Tibial nerve (tissue), 4 donors: Measurements from ENCODE around the gene KLF4. TPM values are rescaled to one million over a fixed set of nuclear protein-coding genes. Genes with fewer than 3 reads are reported as not detected.
"Not testable (repeated sequence)": the region's sequence is repeated elsewhere in the genome, so short reads cannot be mapped to it uniquely, and the experiment has no call there.

Experiments
- DNase-seq, 2 donors: peaks; one replicate each; pipeline ENCODE4 v3.0.0-alpha.2; 2019; ENCODE audit warnings: low spot score in 2 of 2
- H3K27ac ChIP-seq, 4 donors: fragments of 200-600 bp; sonication (generic) in 3 of 4; one replicate each; pipeline ENCODE4 v1.5.1; 2017 to 2019; ENCODE audit warnings: mild to moderate bottlenecking in 1 of 4
- H3K27me3 ChIP-seq, 2 donors: fragments of 200-600 bp; sonication (generic) in 1 of 2; one replicate each; pipeline versions ENCODE4 v1.5.1 to v1.6.0; 2017 to 2019
- H3K36me3 ChIP-seq, 3 donors: fragments of 200-600 bp; sonication (generic); one replicate each; pipeline ENCODE4 v1.5.1; 2018 to 2019
- H3K4me1 ChIP-seq, 4 donors: fragments of 200-600 bp; sonication (generic) in 3 of 4; one replicate each; pipeline ENCODE4 v1.5.1; 2017 to 2019
- H3K4me3 ChIP-seq, 4 donors: fragments of 200-600 bp; sonication (generic) in 3 of 4; one replicate each; pipeline ENCODE4 v1.5.1; 2017 to 2019; ENCODE audit warnings: mild to moderate bottlenecking in 1 of 4, moderate library complexity in 1 of 4
- H3K9me3 ChIP-seq, 4 donors: fragments of 200-600 bp; sonication (generic) in 3 of 4; one replicate each; pipeline ENCODE4 v1.5.1; 2017 to 2019
- EP300 ChIP-seq, 2 donors: sonication (generic); formaldehyde crosslinking; IDR thresholded peaks; one replicate each; pipeline ENCODE4 v1.6.1; 2017; ENCODE audit warnings: antibody characterized with exemption in 2 of 2, mild to moderate bottlenecking in 1 of 2
- POLR2A ChIP-seq, 2 donors: fragments of 450-650 bp; IDR thresholded peaks; one replicate each; pipeline ENCODE4 v1.6.1; 2017; ENCODE audit warnings: antibody characterized with exemption in 2 of 2, mild to moderate bottlenecking in 2 of 2, moderate library complexity in 2 of 2
- WGBS, 2 donors: methylation state at CpG; one replicate each; pipeline ENCODE4 v1.1.5; 2018; 5-methylcytosine and 5-hydroxymethylcytosine counted together
- total RNA-seq, 4 donors: library from RNA; depleted of rRNA; stranded (reverse); fragments of >200 nt; gene quantifications; one replicate each; pipeline ENCODE4 v1.1.0, GENCODE V29; 2016
- TF ChIP-seq, protein P1 (sequence below), 5 experiments: fragments of 200-600 bp in 3 of 5; fragments of 450-650 bp in 2 of 5; sonication (generic) in 3 of 5; IDR thresholded peaks; one replicate each; pipeline ENCODE4 v1.5.1; 2016 to 2019; ENCODE audit warnings: antibody characterized with exemption in 5 of 5, mild to moderate bottlenecking in 3 of 5, moderate library complexity in 2 of 5

The KLF4 gene
- total RNA-seq, 4 donors from 2014 or later: 90.6 to 123 (median 106) TPM

DNA sequence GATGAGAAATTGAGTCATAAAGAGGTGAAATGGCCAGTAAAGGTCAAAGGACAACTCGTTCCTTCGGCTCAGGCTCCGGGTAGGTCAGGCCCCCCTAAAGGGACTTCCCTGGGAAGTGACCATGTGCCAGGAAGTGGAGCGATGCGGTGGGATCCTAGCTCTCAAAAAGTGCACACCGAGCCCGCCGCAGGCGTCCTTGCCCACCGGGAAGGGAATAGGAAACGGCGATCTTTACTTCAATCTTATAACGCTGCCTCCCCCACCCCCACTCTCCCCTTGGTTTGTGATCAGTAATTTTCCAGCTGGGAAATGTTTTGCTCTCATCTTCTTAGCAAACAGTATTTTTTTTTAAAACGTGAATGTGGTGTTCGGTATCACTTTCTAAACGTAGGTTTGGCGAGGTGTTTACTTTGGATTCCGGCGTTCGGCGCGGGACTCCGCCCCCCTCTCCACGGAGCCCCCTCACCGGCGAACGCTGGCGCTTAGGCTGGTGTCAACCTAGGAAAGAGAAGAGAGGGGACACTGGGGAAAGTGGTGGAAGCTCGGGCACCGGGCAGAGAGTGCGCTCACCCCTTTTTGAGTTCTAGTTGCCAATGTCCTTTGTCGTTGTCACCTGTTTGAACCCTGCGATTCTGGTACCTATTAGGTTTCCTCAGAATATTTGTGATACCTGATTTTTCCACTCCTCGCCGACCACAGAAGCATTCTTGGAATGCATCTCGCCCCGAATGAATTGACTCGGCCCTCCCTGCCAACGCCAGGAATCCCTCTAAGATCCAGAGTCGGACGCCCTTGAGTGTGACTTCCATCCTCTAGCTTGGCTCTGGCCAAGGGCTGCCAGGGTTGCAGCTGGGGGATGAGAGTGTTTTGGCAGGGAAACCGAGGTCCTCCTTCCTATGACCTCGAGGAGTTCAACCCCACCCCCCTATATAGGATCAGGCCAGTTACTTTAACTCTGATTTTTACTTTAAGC is 1.8 kb upstream of the KLF4 start:
- TF ChIP-seq EP300 (IDR thresholded peaks at IDR 0.05): peak in 1 of 2 donors; percentile 45
- no peak for TF ChIP-seq POLR2A (IDR thresholded peaks at IDR 0.05)
- WGBS, 2 donors: 20% methylated on average over 43 of the region's 43 CpGs
- H3K27me3 ChIP-seq: no peaks in the 10 kb centered on the region
- peak overlapping the region; percentile 55 to 71 (median 69) for H3K4me3 ChIP-seq
- H3K4me1 ChIP-seq: peaks cover 0 to 32% (median 13%) of the 10 kb centered on the region in 4 donors
- H3K27ac ChIP-seq: peak overlapping the region; percentile 26 to 94 (median 92)
- no peaks in the 10 kb centered on the region for H3K9me3 ChIP-seq
- peaks cover 0 to 17% (median 0%) of the 10 kb centered on the region in 3 donors for H3K36me3 ChIP-seq
- DNase-seq: peak in 1 of 2 donors; percentile 62

DNA sequence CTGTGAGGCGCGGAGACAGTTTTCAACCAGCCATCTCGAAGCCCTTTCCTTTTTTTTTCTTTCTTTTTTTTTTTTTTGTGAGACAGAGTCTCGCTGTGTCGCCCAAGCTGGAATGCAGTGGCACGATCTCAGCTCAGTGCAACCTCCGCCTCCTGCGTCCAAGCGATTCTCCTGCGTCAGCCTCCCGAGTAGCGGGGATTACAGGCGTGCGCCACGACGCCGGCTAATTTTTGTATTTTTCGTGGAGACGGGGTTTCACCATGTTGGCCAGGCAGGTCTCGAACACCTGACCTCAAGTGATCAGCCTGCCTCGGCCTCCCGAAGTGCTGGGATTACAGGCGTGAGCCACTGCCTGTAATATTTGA is 1.0 kb upstream of the KLF4 start:
- Histone ChIP-seq H3K4me3 (peak overlapping the region; percentile 55 to 71 (median 69)), H3K4me1 (peaks cover 0 to 40% (median 13%) of the 10 kb centered on the region in 4 donors), H3K27ac (peak overlapping the region; percentile 66 to 94 (median 92)), H3K36me3 (peaks cover 0 to 23% (median 0%) of the 10 kb centered on the region in 3 donors)
- whole genome bisulfite sequencing, 2 donors: 10 to 17% methylated on average over 23 of the region's 23 CpGs
- H3K27me3 ChIP-seq, H3K9me3 ChIP-seq, DNase-seq: not testable (repeated sequence)

DNA sequence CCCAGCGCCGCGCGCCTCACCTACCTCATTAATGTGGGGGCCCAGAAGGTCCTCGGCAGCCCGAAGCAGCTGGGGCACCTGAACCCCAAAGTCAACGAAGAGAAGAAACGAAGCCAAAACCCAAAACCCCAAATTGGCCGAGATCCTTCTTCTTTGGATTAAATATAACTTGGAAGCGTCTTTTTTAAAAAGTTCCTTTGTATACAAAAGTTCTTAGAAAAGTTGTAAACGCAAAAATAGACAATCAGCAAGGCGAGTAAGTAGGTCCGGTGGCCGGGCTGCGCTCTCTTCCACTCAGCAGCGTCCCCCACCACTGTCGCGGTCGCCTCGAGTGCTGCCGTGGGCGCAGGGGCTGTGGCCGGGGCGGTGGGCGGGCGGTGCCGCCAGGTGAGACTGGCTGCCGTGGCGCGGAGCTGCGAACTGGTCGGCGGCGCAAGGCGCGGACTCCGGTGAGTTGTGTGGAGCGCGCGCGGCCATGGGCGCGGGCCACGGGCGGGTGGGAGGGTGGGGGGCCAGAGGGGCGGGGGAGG is 360 bp downstream of the KLF4 start:
- Histone ChIP-seq H3K36me3 (peaks cover 0 to 32% (median 0%) of the 10 kb centered on the region in 3 donors), H3K9me3 (no peaks in the 10 kb centered on the region), H3K27ac (peak overlapping the region; percentile 66 to 94 (median 92)), H3K4me1 (peaks cover 0 to 54% (median 13%) of the 10 kb centered on the region in 4 donors), H3K4me3 (peak overlapping the region; percentile 55 to 85 (median 70)), H3K27me3 (no peaks in the 10 kb centered on the region)
- WGBS, 2 donors: 1% methylated on average over 23 to 27 of the region's 46 CpGs
- no peak for TF ChIP-seq EP300 (IDR thresholded peaks at IDR 0.05)
- TF ChIP-seq, protein P1, sequence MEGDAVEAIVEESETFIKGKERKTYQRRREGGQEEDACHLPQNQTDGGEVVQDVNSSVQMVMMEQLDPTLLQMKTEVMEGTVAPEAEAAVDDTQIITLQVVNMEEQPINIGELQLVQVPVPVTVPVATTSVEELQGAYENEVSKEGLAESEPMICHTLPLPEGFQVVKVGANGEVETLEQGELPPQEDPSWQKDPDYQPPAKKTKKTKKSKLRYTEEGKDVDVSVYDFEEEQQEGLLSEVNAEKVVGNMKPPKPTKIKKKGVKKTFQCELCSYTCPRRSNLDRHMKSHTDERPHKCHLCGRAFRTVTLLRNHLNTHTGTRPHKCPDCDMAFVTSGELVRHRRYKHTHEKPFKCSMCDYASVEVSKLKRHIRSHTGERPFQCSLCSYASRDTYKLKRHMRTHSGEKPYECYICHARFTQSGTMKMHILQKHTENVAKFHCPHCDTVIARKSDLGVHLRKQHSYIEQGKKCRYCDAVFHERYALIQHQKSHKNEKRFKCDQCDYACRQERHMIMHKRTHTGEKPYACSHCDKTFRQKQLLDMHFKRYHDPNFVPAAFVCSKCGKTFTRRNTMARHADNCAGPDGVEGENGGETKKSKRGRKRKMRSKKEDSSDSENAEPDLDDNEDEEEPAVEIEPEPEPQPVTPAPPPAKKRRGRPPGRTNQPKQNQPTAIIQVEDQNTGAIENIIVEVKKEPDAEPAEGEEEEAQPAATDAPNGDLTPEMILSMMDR (IDR thresholded peaks at IDR 0.05): no peak
- TF ChIP-seq POLR2A (IDR thresholded peaks at IDR 0.05): no peak
- no peak for DNase-seq

DNA sequence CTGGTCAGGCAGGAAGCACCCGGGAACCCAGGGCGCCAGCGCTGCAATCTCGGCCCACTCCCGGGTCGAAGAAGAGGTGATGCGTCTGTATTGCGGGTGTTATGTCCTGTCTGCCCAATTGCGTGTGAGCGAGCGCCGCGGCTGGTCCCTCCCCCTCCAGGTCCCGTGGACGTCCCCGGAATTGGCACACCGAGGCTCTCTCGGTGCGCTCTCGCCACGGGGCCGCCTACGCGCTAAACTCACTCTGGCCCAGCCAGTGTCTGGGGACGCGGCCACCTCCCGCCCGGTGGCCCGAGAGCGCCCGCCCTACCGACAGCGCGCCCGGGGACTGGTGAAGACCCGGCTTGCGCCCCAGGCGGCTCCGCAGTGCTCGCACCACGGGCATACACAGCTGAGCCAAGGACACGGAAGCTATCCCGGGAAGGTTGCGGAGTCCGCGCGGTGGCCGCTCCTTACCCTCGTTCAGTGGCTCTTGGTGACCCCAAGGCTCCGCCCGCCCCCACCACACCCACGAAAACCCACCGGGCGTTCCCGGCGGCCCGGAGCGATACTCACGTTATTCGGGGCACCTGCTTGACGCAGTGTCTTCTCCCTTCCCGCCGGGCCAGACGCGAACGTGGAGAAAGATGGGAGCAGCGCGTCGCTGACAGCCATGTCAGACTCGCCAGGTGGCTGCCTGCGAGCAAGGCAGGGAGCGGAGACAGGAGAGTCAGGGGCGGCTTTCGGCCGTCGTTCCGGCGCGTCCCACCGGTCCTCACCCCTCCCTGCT is 1.0 kb downstream of the KLF4 start:
- Histone ChIP-seq H3K36me3 (peaks cover 0 to 32% (median 0%) of the 10 kb centered on the region in 3 donors), H3K9me3 (no peaks in the 10 kb centered on the region), H3K4me3 (peak overlapping the region; percentile 55 to 85 (median 70)), H3K4me1 (peaks cover 0 to 54% (median 13%) of the 10 kb centered on the region in 4 donors), H3K27ac (peak overlapping the region; percentile 66 to 94 (median 92)), H3K27me3 (no peaks in the 10 kb centered on the region)
- peak; percentile 76 for DNase-seq
- TF ChIP-seq, protein P1 (IDR thresholded peaks at IDR 0.05): peak in 1 of 5 experiments; percentile 18
- TF ChIP-seq EP300 (IDR thresholded peaks at IDR 0.05): peak; percentile 26 to 96
- TF ChIP-seq POLR2A (IDR thresholded peaks at IDR 0.05): peak; percentile 71 to 83
- WGBS, 2 donors: 0 to 1% methylated on average over 20 to 34 of the region's 80 CpGs

DNA sequence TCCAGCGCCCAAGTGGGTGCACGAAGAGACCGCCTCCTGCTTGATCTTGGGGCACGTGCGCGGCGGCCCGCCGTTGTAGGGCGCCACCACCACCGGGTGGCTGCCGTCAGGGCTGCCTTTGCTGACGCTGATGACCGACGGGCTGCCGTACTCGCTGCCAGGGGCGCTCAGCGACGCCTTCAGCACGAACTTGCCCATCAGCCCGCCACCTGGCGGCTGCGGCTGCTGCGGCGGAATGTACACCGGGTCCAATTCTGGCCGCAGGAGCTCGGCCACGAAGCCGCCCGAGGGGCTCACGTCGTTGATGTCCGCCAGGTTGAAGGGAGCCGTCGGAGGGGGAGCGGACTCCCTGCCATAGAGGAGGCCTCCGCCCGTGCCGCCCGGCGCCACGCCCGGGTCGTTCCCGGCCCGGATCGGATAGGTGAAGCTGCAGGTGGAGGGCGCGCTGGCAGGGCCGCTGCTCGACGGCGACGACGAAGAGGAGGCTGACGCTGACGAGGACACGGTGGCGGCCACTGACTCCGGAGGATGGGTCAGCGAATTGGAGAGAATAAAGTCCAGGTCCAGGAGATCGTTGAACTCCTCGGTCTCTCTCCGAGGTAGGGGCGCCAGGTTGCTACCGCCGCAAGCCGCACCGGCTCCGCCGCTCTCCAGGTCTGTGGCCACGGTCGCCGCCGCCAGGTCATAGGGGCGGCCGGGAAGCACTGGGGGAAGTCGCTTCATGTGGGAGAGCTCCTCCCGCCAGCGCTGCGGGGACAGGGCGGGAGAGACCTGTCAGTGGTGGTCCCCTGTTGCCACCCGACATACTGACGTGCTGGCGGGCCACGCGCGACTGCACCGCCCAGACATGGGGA is 1.8 kb downstream of the KLF4 start:
- Histone ChIP-seq H3K4me1 (peaks cover 0 to 54% (median 13%) of the 10 kb centered on the region in 4 donors), H3K27me3 (no peaks in the 10 kb centered on the region), H3K4me3 (peak overlapping the region; percentile 55 to 85 (median 70)), H3K36me3 (peaks cover 0 to 32% (median 0%) of the 10 kb centered on the region in 3 donors), H3K27ac (peak overlapping the region; percentile 66 to 94 (median 92)), H3K9me3 (no peaks in the 10 kb centered on the region)
- TF ChIP-seq, protein P1 (IDR thresholded peaks at IDR 0.05): peak in 4 of 5 experiments; percentile 42 to 78 (median 60)
- TF ChIP-seq POLR2A (IDR thresholded peaks at IDR 0.05): no peak
- TF ChIP-seq EP300 (IDR thresholded peaks at IDR 0.05): peak in 1 of 2 donors; percentile 69
- WGBS, 2 donors: 3 to 20% methylated on average over 33 to 77 of the region's 91 CpGs
- DNase-seq: peak; percentile 36 to 45
